ENCODE data around the gene CDON. TPM values are rescaled to one million over a fixed set of nuclear protein-coding genes. Genes with fewer than 3 reads are reported as not detected.

Gene CDON
- total RNA-seq, 1 experiment from 2014 or later = 17.2 TPM

DNA sequence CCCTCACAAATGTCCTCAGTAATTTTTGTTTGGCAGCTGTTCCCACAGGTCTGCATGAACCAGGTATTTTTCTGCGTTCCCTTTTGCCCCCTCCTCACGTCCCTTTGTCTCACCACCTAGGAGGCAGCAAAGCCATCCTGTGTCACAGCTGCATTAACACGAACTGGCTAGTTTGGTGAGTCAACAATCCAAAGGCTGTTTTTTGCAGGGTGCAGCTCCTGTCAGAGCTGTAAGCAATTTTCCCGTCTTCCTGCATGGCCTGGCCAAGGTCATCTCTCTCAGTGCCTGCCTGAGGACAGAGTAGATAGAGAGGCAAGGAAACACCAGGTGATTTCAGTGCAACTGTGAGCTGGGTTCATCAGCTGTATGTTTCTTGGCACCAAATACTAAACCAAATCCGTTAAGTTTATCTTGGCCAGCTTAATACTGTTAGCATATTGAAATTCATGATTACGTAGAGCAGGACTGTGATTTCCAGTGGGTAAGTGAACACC, 137.4 kb downstream of the CDON start:
- Histone ChIP-seq H3K4me1 (ENCODE audit: insufficient read depth, low read length) (no peaks in the 10 kb centered on the region), H2BK120ac (ENCODE audit: low read depth, low read length, poor library complexity, severe bottlenecking) (no peak overlapping the region), H4K91ac (ENCODE audit: insufficient read length, low read depth, low read length) (no peak overlapping the region), H3K9ac (ENCODE audit: extremely low read depth, insufficient read length, low read length) (no peak overlapping the region), H2AK5ac (ENCODE audit: insufficient read length, low read length) (no peak overlapping the region), H2BK20ac (ENCODE audit: low read depth, low read length, poor library complexity, severe bottlenecking) (no peak overlapping the region), H2BK15ac (ENCODE audit: low read depth, low read length) (no peak overlapping the region), H3K14ac (ENCODE audit: insufficient read depth, low read length) (no peak overlapping the region), H3K23me2 (ENCODE audit: insufficient read length, low read depth, low read length, poor library complexity, severe bottlenecking) (no peaks in the 10 kb centered on the region), H3K23ac (ENCODE audit: insufficient read length, low read depth, low read length) (no peak overlapping the region), H2AFZ (ENCODE audit: low read length) (no peak overlapping the region), H3K79me1 (ENCODE audit: insufficient read depth, low read depth, low read length, poor library complexity, severe bottlenecking) (no peaks in the 10 kb centered on the region), H3K79me2 (ENCODE audit: insufficient read depth, low read length) (no peaks in the 10 kb centered on the region), H4K8ac (replicated peaks; ENCODE audit: insufficient read length, low read depth, low read length) (no peak overlapping the region), H3K27ac (ENCODE audit: insufficient read length, low read depth, low read length) (no peak overlapping the region), H3K4me2 (ENCODE audit: insufficient read depth, insufficient read length, low read length) (no peak overlapping the region), H2BK5ac (ENCODE audit: insufficient read length, low read length) (no peak overlapping the region), H3K27me3 (ENCODE audit: insufficient read depth, low read length) (no peaks in the 10 kb centered on the region), H4K5ac (ENCODE audit: insufficient read length, low read depth, low read length) (no peak overlapping the region), H3K56ac (ENCODE audit: insufficient read length, low read depth, low read length) (no peak overlapping the region), H3K18ac (ENCODE audit: insufficient read length, low read depth, low read length) (no peak overlapping the region), H4K20me1 (ENCODE audit: control insufficient read depth, insufficient read depth, insufficient read length) (no peaks in the 10 kb centered on the region), H3K9me3 (ENCODE audit: control insufficient read depth, low read depth, low read length) (no peaks in the 10 kb centered on the region), H3T11ph (ENCODE audit: low read length) (no peak overlapping the region), H3K4ac (ENCODE audit: low read depth, low read length) (no peak overlapping the region), H2BK12ac (ENCODE audit: insufficient read length, low read depth, low read length) (no peak overlapping the region)
- TF ChIP-seq, protein P1, sequence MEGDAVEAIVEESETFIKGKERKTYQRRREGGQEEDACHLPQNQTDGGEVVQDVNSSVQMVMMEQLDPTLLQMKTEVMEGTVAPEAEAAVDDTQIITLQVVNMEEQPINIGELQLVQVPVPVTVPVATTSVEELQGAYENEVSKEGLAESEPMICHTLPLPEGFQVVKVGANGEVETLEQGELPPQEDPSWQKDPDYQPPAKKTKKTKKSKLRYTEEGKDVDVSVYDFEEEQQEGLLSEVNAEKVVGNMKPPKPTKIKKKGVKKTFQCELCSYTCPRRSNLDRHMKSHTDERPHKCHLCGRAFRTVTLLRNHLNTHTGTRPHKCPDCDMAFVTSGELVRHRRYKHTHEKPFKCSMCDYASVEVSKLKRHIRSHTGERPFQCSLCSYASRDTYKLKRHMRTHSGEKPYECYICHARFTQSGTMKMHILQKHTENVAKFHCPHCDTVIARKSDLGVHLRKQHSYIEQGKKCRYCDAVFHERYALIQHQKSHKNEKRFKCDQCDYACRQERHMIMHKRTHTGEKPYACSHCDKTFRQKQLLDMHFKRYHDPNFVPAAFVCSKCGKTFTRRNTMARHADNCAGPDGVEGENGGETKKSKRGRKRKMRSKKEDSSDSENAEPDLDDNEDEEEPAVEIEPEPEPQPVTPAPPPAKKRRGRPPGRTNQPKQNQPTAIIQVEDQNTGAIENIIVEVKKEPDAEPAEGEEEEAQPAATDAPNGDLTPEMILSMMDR (conservative IDR thresholded peaks at IDR 0.05) = no peak
- Mint-ChIP-seq H3K36me3 (ENCODE audit: insufficient read depth in 1 of 3, low read depth in 3 of 3) (no peaks in the 10 kb centered on the region), H3K9me3 (no peaks in the 10 kb centered on the region; a peak in 1 of 5 replicates), H3K27me3 (ENCODE audit: low read depth) (peaks cover 3% of the 10 kb centered on the region), H3K27ac (peak overlapping the region in 1 of 3 experiments; percentile 23; a peak in 1 of 7 replicates), H3K4me3 (no peak overlapping the region), H3K4me1 (peaks cover 14 to 17% of the 10 kb centered on the region in 2 experiments)
- no CpG with 5 or more reads among the region's 6 CpGs for WGBS (ENCODE audit: extremely low coverage, insufficient read length, low lambda C conversion rate)
- no peak for DNase-seq

Data from H9 (cell line).